DND-41 (cell line): ENCODE results near the gene BRAF.

Source experiments
- ATAC-seq: fragments of 200-7000 bp; cut with Tn5 transposase; 3 replicates; pipeline ENCODE4 v1.9.1; 2021; ENCODE audit warnings: low read depth; ENCODE audit not compliant: insufficient read depth
- DNase-seq: peaks from one replicate; pipeline ENCODE4 v3.0.0-alpha.2; 2020
- H2AFZ ChIP-seq: 2 replicates; pipeline ENCODE4 v1.6.0; 2012; ENCODE audit warnings: low read depth, low read length
- H3K27ac ChIP-seq: 2 replicates; pipeline ENCODE4 v1.5.1; 2012; ENCODE audit warnings: low read length, inconsistent platforms
- H3K27me3 ChIP-seq: fragments of 200-600 bp; sonication (generic); 2 replicates; pipeline ENCODE4 v1.6.0; 2012; ENCODE audit warnings: low read length, mild to moderate bottlenecking, inconsistent platforms; ENCODE audit not compliant: insufficient read depth, poor library complexity
- H3K36me3 ChIP-seq: 2 replicates; pipeline ENCODE4 v1.5.1; 2012; ENCODE audit warnings: low read length, inconsistent platforms; ENCODE audit not compliant: insufficient read depth
- H3K4me1 ChIP-seq: 2 replicates; pipeline ENCODE4 v1.5.1; 2012; ENCODE audit warnings: mild to moderate bottlenecking, low read length; ENCODE audit not compliant: insufficient read depth
- H3K4me2 ChIP-seq: 2 replicates; pipeline ENCODE4 v1.6.0; 2012; ENCODE audit warnings: mild to moderate bottlenecking, moderate library complexity, low read length, inconsistent platforms; ENCODE audit not compliant: insufficient read depth
- H3K4me3 ChIP-seq, 2 experiments: fragments of 200-600 bp in 1 of 2; shearing (Covaris generic) in 1 of 2; 2 replicates each; pipeline ENCODE4 v1.5.1; 2012 to 2016; ENCODE audit warnings: inconsistent platforms in 2 of 2, low read length in 2 of 2, mild to moderate bottlenecking in 2 of 2, low read depth in 1 of 2, moderate library complexity in 1 of 2
- H3K79me2 ChIP-seq: 2 replicates; pipeline ENCODE4 v1.6.0; 2012; ENCODE audit warnings: low read length, inconsistent platforms; ENCODE audit not compliant: insufficient read depth
- H3K9ac ChIP-seq: 2 replicates; pipeline ENCODE4 v1.6.0; 2012; ENCODE audit warnings: low read depth, mild to moderate bottlenecking, inconsistent platforms, low read length, moderate library complexity
- H3K9me3 ChIP-seq: 2 replicates; pipeline ENCODE4 v1.5.1; 2012; ENCODE audit warnings: low read length, moderate library complexity, mild to moderate bottlenecking, inconsistent platforms; ENCODE audit not compliant: insufficient read depth, severe bottlenecking
- H4K20me1 ChIP-seq: 2 replicates; pipeline ENCODE4 v1.6.0; 2012; ENCODE audit warnings: low read length; ENCODE audit not compliant: insufficient read depth
- CTCF ChIP-seq: IDR thresholded peaks from 2 replicates; pipeline ENCODE4 v1.5.1; 2012; ENCODE audit warnings: borderline replicate concordance, low read length, moderate library complexity, mild to moderate bottlenecking; ENCODE audit not compliant: poor library complexity, severe bottlenecking; ENCODE audit errors: extremely low read depth
- EZH2 ChIP-seq: IDR thresholded peaks from 3 replicates; pipeline ENCODE4 v1.6.1; 2012; ENCODE audit warnings: borderline replicate concordance, low read depth, mild to moderate bottlenecking, moderate library complexity, low read length, inconsistent platforms; ENCODE audit not compliant: severe bottlenecking

The BRAF gene

GRCh38 chr7:140675726-140676125, 249.0 kb downstream of the BRAF start:
- DNase-seq (no peak), ATAC-seq (no peak)
- Histone ChIP-seq H3K36me3 (peaks cover 45% of the 10 kb centered on the region), H3K27ac (peak overlapping the region; percentile 30), H4K20me1 (peaks cover 6% of the 10 kb centered on the region; the same call in 1 of the 2 replicates), H3K9me3 (no peaks in the 10 kb centered on the region), H3K9ac (no peak overlapping the region), H3K4me2 (peak overlapping the region; percentile 88; the same call in 1 of the 2 replicates), H2AFZ (no peak overlapping the region), H3K27me3 (no peaks in the 10 kb centered on the region), H3K4me1 (peaks cover 46% of the 10 kb centered on the region), H3K79me2 (peaks cover 17% of the 10 kb centered on the region), H3K4me3 (peak overlapping the region in 1 of 2 experiments; percentile 22; a peak in 1 of 4 replicates)
- TF ChIP-seq CTCF (no peak), EZH2 (no peak)

- peaks cover 17% of the 10 kb centered on the region for H3K79me2 ChIP-seq
- H3K4me3 ChIP-seq = peak overlapping the region in 1 of 2 experiments; percentile 75; a peak in 1 of 4 replicates
- H3K36me3 ChIP-seq = peaks cover 39% of the 10 kb centered on the region
- TF ChIP-seq EZH2 = no peak
- TF ChIP-seq CTCF = peak; percentile 60
- H3K4me2 ChIP-seq = peak overlapping the region; percentile 88
- no peaks in the 10 kb centered on the region for H3K9me3 ChIP-seq
- H2AFZ ChIP-seq = no peak overlapping the region
- H3K4me1 ChIP-seq = peaks cover 46% of the 10 kb centered on the region
- DNase-seq (no peak), ATAC-seq (no peak)
- H3K27me3 ChIP-seq = no peaks in the 10 kb centered on the region
- H3K27ac ChIP-seq = peak overlapping the region; percentile 30
- H4K20me1 ChIP-seq = peaks cover 4% of the 10 kb centered on the region; the same call in 1 of the 2 replicates
- H3K9ac ChIP-seq = peak overlapping the region; percentile 72; the same call in 1 of the 2 replicates
These were observed 249.6 kb downstream of the BRAF start for GRCh38 chr7:140674899-140675701.

GRCh38 chr7:140674356-140674800, 250.4 kb downstream of the BRAF start:
- no peaks in the 10 kb centered on the region for H3K27me3 ChIP-seq
- peak overlapping the region; percentile 72 for H3K9ac ChIP-seq
- H3K79me2 ChIP-seq = peaks cover 17% of the 10 kb centered on the region
- peak overlapping the region; percentile 64 for H3K27ac ChIP-seq
- DNase-seq (no peak), ATAC-seq (no peak)
- H3K4me2 ChIP-seq = peak overlapping the region; percentile 88
- H3K9me3 ChIP-seq = no peaks in the 10 kb centered on the region
- peaks cover 46% of the 10 kb centered on the region for H3K4me1 ChIP-seq
- peak overlapping the region in 1 of 2 experiments; percentile 75; a peak in 2 of 4 replicates for H3K4me3 ChIP-seq
- H4K20me1 ChIP-seq = peaks cover 4% of the 10 kb centered on the region; the same call in 1 of the 2 replicates
- TF ChIP-seq CTCF (no peak), EZH2 (no peak)
- no peak overlapping the region for H2AFZ ChIP-seq
- H3K36me3 ChIP-seq = peaks cover 34% of the 10 kb centered on the region
